AG04450 (cell line): Measurements from ENCODE around the gene PPM1H. TPM values are rescaled to one million over a fixed set of nuclear protein-coding genes. Genes with fewer than 3 reads are reported as not detected.

Experiments
- CTCF ChIA-PET: fragments of 300-600, 350-600 bp; formaldehyde crosslinking; extraction: SDS; loops from one replicate; lab custom pipeline; 2022; ENCODE audit warnings: antibody characterized with exemption, inconsistent platforms; lab: Charles Lee
- POLR2A ChIA-PET: fragments of 350-600 bp; formaldehyde crosslinking; extraction: SDS; loops from one replicate; lab custom pipeline; 2021; ENCODE audit warnings: antibody characterized with exemption, inconsistent platforms; lab: Yijun Ruan, JAX
- DNase-seq: peaks from one replicate; pipeline ENCODE4 v3.0.0-alpha.2; 2011; ENCODE audit warnings: low read depth, low spot score
- H3K27ac ChIP-seq: one replicate; pipeline ENCODE4 v1.5.1; 2012; ENCODE audit warnings: low read depth, low read length, control low read depth
- H3K27me3 ChIP-seq: one replicate; pipeline ENCODE4 v1.6.0; 2012; ENCODE audit warnings: low read length; ENCODE audit not compliant: control insufficient read depth, insufficient read depth
- H3K4me3 ChIP-seq: 2 replicates; pipeline ENCODE4 v1.5.1; 2011; ENCODE audit warnings: mild to moderate bottlenecking, low read depth, low read length, control low read depth
- H3K9me3 ChIP-seq: 2 replicates; pipeline ENCODE4 v1.5.1; 2012; ENCODE audit warnings: low read length; ENCODE audit not compliant: control insufficient read depth, insufficient read depth
- polyA plus RNA-seq: library from polyadenylated mRNA; depleted of rRNA; stranded (reverse); fragments of >200 nt; gene quantifications from 2 replicates; pipeline ENCODE4 v1.2.3, GENCODE V29; 2011
- TF ChIP-seq, protein P1 (sequence below): IDR thresholded peaks from 2 replicates; pipeline ENCODE4 v1.5.1; 2011; ENCODE audit warnings: low read depth, low read length, control low read depth, inconsistent platforms

Gene PPM1H
- polyA plus RNA-seq, 1 experiment, result 0.12 TPM

- DNase-seq, result no peak
- H3K9me3 ChIP-seq, result no peaks in the 10 kb centered on the region
- TF ChIP-seq, protein P1, sequence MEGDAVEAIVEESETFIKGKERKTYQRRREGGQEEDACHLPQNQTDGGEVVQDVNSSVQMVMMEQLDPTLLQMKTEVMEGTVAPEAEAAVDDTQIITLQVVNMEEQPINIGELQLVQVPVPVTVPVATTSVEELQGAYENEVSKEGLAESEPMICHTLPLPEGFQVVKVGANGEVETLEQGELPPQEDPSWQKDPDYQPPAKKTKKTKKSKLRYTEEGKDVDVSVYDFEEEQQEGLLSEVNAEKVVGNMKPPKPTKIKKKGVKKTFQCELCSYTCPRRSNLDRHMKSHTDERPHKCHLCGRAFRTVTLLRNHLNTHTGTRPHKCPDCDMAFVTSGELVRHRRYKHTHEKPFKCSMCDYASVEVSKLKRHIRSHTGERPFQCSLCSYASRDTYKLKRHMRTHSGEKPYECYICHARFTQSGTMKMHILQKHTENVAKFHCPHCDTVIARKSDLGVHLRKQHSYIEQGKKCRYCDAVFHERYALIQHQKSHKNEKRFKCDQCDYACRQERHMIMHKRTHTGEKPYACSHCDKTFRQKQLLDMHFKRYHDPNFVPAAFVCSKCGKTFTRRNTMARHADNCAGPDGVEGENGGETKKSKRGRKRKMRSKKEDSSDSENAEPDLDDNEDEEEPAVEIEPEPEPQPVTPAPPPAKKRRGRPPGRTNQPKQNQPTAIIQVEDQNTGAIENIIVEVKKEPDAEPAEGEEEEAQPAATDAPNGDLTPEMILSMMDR, result no peak
- no peak overlapping the region for H3K4me3 ChIP-seq
- no peaks in the 10 kb centered on the region for H3K27me3 ChIP-seq
- H3K27ac ChIP-seq, result no peak overlapping the region
- CTCF ChIA-PET, result interaction anchor here (0.8 to 1.1 kb wide), 3 partner anchors 210 to 355 kb away, joined by 3 to 5 read pairs (median 4); no protein-coding TSS in a partner anchor
- POLR2A ChIA-PET, result interaction anchor here (1.1 kb wide), 1 partner anchor 189 kb away, joined by 5 read pairs; no protein-coding TSS in a partner anchor
These were observed 142.6 kb downstream of the PPM1H start for GRCh38 chr12:62792236-62792870.

DNA sequence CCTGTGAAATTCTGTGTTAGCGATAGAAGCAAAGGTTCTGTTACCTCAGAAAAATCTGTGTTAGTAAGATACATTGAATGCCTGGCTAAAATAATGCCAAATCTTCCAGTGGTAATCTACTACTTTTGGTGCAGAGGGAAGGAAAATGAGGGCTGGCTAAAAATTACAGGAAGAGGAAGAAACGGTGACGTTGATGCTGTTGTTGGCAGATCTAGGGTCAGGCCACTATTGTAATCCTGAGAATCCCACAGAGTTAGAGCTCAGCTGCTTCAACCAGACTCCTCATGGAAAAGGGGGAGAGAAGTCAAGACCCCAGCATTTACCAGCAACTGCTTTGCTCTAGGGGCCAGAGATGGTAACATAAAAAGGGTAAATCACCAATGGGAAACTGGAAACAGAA, 145.1 kb downstream of the PPM1H start:
- POLR2A ChIA-PET, result interaction anchor here (1.0 kb wide), 1 partner anchor 187 kb away, joined by 3 read pairs; no protein-coding TSS in a partner anchor
- CTCF ChIA-PET, result interaction anchor here (1.6 kb wide), 1 partner anchor 208 kb away, joined by 15 read pairs; no protein-coding TSS in a partner anchor
- Histone ChIP-seq H3K9me3 (no peaks in the 10 kb centered on the region), H3K27me3 (no peaks in the 10 kb centered on the region), H3K27ac (no peak overlapping the region), H3K4me3 (no peak overlapping the region)
- TF ChIP-seq, protein P1, result no peak
- no peak for DNase-seq

GRCh38 chr12:62787611-62788010, 147.3 kb downstream of the PPM1H start:
- Histone ChIP-seq H3K4me3 (no peak overlapping the region), H3K27me3 (no peaks in the 10 kb centered on the region), H3K27ac (no peak overlapping the region), H3K9me3 (no peaks in the 10 kb centered on the region)
- ChIA-PET POLR2A (interaction anchor here (0.6 to 1.6 kb wide), 2 partner anchors 19 to 185 kb away, joined by 3 to 4 read pairs; no protein-coding TSS in a partner anchor), CTCF (interaction anchor here (1.3 to 1.6 kb wide), 2 partner anchors 185 to 349 kb away, joined by 3 to 4 read pairs; no protein-coding TSS in a partner anchor)
- TF ChIP-seq, protein P1, result no peak
- no peak for DNase-seq

DNA sequence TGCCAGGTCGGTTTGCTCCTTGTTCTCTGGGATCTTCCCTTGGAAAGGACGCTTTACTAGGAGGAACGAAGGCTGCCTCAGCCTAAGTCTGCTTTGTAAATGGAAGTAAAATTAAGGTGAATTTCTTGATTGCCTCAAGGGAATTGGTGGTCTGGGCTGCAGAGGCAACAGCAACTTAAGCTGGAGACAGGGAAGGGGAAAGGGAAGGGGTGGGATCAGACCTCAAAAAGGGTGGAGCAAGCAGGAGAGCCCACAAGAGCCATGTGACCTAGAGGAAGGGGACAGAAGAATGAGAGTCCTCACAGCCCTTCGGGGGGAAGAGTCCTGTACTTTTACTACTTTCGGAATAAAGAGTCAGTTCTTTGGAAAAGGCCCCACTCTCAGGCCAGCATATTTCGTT, 147.9 kb downstream of the PPM1H start:
- Histone ChIP-seq H3K27ac (no peak overlapping the region), H3K9me3 (no peaks in the 10 kb centered on the region), H3K4me3 (no peak overlapping the region), H3K27me3 (no peaks in the 10 kb centered on the region)
- TF ChIP-seq, protein P1, result no peak
- ChIA-PET POLR2A (interaction anchor here (0.6 to 1.6 kb wide), 2 partner anchors 19 to 184 kb away, joined by 3 to 4 read pairs; no protein-coding TSS in a partner anchor), CTCF (interaction anchor here (1.3 to 1.8 kb wide), 3 partner anchors 184 to 349 kb away, joined by 3 to 5 read pairs (median 5); no protein-coding TSS in a partner anchor)
- DNase-seq, result no peak
